Prostate gland (tissue), 2 donors: ENCODE data around the gene LSS.
A peak's percentile ranks its signal among the peaks of the same experiment; 100 is the strongest.
"Not testable (repeated sequence)": the region's sequence is repeated elsewhere in the genome, so short reads cannot be mapped to it uniquely, and the experiment has no call there.

ENCODE experiments used
- POLR2A ChIP-seq: fragments of 450-650 bp; IDR thresholded peaks from one replicate; pipeline ENCODE4 v1.6.1; 2016; ENCODE audit warnings: antibody characterized with exemption, mild to moderate bottlenecking
- POLR2AphosphoS5 ChIP-seq: sonication (generic); formaldehyde crosslinking; IDR thresholded peaks from one replicate; pipeline ENCODE4 v1.6.1; 2017; ENCODE audit warnings: antibody characterized with exemption
- TF ChIP-seq, protein P1 (sequence below), 4 experiments: fragments of 200-600 bp in 2 of 4; fragments of 450-650 bp in 2 of 4; sonication (generic) in 2 of 4; IDR thresholded peaks; 1 replicate in 3 of 4; 2 replicates in 1 of 4; pipeline ENCODE4 v1.5.1; 2016 to 2019; ENCODE audit warnings: antibody characterized with exemption in 4 of 4, mild to moderate bottlenecking in 2 of 4, moderate library complexity in 2 of 4

- not testable (repeated sequence) for TF ChIP-seq POLR2A, POLR2AphosphoS5
- TF ChIP-seq, protein P1, sequence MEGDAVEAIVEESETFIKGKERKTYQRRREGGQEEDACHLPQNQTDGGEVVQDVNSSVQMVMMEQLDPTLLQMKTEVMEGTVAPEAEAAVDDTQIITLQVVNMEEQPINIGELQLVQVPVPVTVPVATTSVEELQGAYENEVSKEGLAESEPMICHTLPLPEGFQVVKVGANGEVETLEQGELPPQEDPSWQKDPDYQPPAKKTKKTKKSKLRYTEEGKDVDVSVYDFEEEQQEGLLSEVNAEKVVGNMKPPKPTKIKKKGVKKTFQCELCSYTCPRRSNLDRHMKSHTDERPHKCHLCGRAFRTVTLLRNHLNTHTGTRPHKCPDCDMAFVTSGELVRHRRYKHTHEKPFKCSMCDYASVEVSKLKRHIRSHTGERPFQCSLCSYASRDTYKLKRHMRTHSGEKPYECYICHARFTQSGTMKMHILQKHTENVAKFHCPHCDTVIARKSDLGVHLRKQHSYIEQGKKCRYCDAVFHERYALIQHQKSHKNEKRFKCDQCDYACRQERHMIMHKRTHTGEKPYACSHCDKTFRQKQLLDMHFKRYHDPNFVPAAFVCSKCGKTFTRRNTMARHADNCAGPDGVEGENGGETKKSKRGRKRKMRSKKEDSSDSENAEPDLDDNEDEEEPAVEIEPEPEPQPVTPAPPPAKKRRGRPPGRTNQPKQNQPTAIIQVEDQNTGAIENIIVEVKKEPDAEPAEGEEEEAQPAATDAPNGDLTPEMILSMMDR (IDR thresholded peaks at IDR 0.05): peak; percentile 13 to 61 (median 56)
These were observed 81.1 kb downstream of the LSS start for GRCh38 chr21:46147429-46147828.
